COLO668 (cell line): ENCODE measurements around the gene PARP9.

Source experiments
- DNase-seq: peaks from one replicate; lab custom pipeline; 2025; ENCODE audit not compliant: unreplicated experiment; lab: John Stamatoyannopoulos, UW

PARP9 gene

GRCh38 chr3:122564155-122564912 is at the start of gene PARP9, which contains the start of gene DTX3L:
Gene PARP9 (minus strand): TSS chr3:122564300. CDS start chr3:122559620, 4,680 bp downstream.
Gene DTX3L (plus strand): TSS chr3:122564338. CDS start chr3:122564427, 89 bp downstream.
- DNase-seq = peak; percentile 83

GRCh38 chr3:122612696-122613095 is 48.6 kb upstream of the PARP9 start:
- no peak for DNase-seq

- DNase-seq = no peak
These were observed 45.9 kb upstream of the PARP9 start for GRCh38 chr3:122609798-122610559.

- DNase-seq = no peak
These were observed 44.8 kb upstream of the PARP9 start for GRCh38 chr3:122608916-122609315.

DNA sequence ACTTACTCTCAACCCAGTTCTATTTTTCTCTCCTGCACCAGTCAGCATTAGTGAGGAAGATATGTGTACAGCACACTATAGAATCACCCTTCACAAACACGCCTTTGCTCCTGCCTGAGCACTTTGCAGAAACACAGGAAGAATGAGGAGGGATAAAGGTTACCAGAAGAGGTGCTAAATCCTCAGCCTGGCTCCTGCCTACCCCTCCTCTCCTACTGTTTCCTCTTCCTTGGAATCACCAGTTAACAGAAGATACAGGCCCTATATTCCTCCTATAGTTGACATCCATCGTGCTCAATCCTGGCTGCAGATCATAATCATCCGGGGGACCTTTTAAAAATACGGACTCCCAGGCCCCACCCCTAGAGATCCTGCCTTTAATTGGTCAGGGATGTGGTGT is 42.2 kb upstream of the PARP9 start:
- no peak for DNase-seq

- no peak for DNase-seq
These were observed 39.0 kb upstream of the PARP9 start for GRCh38 chr3:122603056-122603455.

- DNase-seq = no peak
These were observed 38.1 kb upstream of the PARP9 start for GRCh38 chr3:122602011-122602710.

GRCh38 chr3:122598556-122598955 is 34.5 kb upstream of the PARP9 start:
- DNase-seq = no peak

DNA sequence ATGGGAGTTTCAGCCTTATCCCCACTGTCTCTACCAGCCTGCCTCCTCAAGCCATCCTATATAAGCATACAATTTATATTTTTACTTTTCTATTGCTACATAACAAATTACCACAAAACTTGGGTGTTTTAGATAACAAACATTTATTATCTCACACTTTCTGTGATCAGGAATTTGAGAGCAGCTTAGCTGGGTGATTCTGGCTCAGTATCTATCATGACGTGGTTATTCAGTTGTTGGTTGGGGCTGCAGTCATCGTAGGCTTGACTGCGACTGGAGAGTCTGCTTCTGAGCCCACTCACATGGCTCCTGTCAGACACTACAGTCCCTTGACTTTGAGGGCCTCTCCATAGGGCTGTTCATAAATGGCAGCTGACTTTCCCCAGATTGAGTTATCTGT is 34.1 kb upstream of the PARP9 start:
- DNase-seq = no peak

DNA sequence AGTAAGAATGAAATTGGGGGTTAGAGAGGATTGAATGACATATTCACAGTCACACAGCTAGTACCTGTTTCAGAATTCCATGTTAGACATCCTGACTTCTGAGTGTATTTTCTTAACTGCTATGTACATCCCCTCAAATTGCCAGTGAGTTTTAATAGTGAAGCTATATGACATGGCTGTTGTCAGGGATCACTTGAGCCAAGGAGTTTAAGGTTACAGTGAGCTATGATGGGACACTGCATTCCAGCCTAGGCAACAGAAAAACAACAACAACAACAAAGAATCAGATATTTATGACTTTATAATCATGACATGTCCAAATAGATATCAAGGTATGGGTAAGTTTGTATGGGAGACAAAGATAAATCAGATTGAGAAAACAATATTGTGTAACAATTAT is 29.9 kb upstream of the PARP9 start:
- DNase-seq = no peak

- DNase-seq = no peak
These were observed 26.5 kb upstream of the PARP9 start for GRCh38 chr3:122590610-122591009.

DNA sequence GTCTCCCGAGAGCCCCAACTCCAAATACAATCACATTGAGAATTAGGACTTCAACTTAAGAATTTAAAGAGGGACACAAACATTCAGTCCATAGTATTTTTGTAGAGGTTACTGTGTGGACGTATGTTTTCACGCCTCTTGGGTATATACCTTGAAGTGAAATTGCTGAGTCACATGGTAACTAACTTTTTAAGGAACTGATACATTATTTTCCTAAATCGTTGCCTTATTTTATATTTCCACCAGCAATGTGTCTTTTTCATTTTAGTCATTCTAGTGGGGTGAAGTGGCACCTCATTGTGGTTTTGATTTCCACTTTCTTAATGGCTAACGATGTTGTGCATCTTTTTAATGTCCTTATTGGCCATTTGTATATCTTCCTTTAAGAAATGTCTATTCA is 25.2 kb upstream of the PARP9 start:
- no peak for DNase-seq

DNA sequence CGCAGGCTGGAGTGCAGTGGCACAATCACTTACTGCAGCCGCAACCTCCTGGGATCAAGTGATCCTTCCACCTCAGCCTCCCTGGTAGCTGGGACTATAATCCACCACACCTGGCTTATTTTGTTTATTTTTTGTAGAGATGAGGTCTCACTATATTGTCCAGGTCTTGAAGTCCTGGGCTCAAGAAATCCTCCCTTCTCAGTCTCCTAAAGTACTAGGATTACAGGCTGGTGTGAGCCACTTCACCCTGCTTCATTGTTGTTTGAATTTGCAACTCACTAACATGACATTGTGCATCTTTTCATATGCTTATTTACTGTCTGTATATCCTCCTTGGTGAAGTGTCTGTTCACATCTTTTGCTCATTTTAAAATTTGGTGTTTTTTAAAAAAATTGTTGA is 23.5 kb upstream of the PARP9 start:
- DNase-seq = no peak

GRCh38 chr3:122586773-122587485 is 22.8 kb upstream of the PARP9 start:
- no peak for DNase-seq

DNA sequence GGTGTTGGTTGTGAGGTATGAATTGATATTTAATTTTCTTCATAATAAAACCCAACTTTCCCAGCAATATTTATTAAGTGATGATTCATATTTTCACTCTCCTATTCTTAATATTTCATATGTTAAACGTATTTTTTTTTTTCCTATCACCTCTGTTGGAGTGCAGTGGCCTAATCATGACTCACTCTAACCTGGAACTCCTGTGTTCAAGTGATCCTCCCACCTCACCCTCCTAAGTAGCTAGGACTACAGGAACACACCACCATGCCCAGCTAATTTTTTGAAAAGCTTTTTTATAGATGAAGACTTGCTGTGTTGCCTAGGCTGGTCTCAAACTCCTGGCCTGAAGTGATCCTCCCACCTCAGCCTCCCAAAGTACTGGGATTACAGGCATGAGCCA is 22.0 kb upstream of the PARP9 start:
- DNase-seq = no peak

GRCh38 chr3:122582390-122582789 is 18.3 kb upstream of the PARP9 start:
- DNase-seq = no peak

GRCh38 chr3:122581622-122582021 is 17.5 kb upstream of the PARP9 start:
- no peak for DNase-seq

GRCh38 chr3:122580470-122580869 is 16.4 kb upstream of the PARP9 start:
- DNase-seq = no peak

- no peak for DNase-seq
These were observed 14.1 kb upstream of the PARP9 start for GRCh38 chr3:122578069-122578740.

DNA sequence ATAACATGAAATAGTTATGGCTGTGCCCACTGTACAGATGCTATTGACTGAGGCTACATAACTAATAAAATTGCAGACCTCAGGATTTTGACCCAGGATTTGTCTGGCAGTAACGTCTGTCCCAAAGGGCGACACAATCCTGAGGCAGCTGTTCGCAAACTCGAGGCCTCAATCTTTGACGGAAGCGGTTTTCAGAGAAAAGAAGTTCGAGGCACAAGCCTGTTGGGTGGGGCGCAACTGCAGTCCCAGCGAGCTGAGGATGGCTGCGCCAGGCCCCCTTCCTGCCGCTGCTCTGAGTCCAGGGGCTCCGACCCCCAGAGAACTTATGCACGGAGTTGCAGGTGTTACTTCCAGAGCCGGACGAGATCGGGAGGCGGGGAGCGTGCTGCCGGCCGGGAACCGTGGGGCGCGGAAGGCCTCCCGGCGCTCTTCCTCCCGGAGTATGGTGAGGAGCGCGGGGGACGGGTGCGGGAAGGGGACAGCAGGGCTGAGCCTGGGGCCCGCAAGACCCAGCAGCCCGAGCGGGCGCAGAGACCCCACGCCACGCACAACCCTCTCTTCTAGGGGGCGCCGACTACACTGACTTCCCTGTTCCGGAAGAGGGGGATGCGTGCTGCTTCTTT is 13.4 kb upstream of the PARP9 start, which contains the start of gene PARP15:
Gene PARP15, plus strand, starts transcription at position 242 of the 623 bp plus-strand sequence. Its CDS starts 18 bp downstream, at position 260.
- DNase-seq = no peak
